SU-DHL-6 (cell line): ENCODE data around the gene ING1.

Experiments used
- H2AFZ ChIP-seq: fragments of 200-600 bp; sonication (generic); 2 replicates; pipeline ENCODE4 v1.6.1; 2014; ENCODE audit warnings: low read depth, mild to moderate bottlenecking, moderate library complexity, mixed read lengths, antibody characterized with exemption, low read length; ENCODE audit not compliant: severe bottlenecking
- H3F3A ChIP-seq: fragments of 200-600 bp; shearing (Covaris generic); 2 replicates; pipeline ENCODE4 v1.6.0; 2016; ENCODE audit warnings: antibody characterized with exemption, mild to moderate bottlenecking; ENCODE audit not compliant: insufficient read depth
- H3K27ac ChIP-seq: fragments of 200-600 bp; sonication (generic); 2 replicates; pipeline ENCODE4 v1.5.1; 2016; ENCODE audit warnings: low read depth, mild to moderate bottlenecking, low read length, moderate library complexity, mixed read lengths
- H3K27me3 ChIP-seq: fragments of 200-600 bp; sonication (generic), shearing (Covaris generic); 2 replicates; pipeline ENCODE4 v1.6.0; 2014; ENCODE audit warnings: mild to moderate bottlenecking, low read length
- H3K36me3 ChIP-seq: fragments of 200-600 bp; sonication (generic); 2 replicates; pipeline ENCODE4 v1.6.1; 2014; ENCODE audit warnings: mild to moderate bottlenecking, low read length, mixed read lengths
- H3K4me2 ChIP-seq: fragments of 300-600, 200-600 bp; shearing (Covaris generic), sonication (generic); 2 replicates; pipeline ENCODE4 v1.6.0; 2014; ENCODE audit warnings: low read length, low read depth, mild to moderate bottlenecking; ENCODE audit not compliant: poor library complexity, severe bottlenecking
- H3K4me3 ChIP-seq: fragments of 200-600 bp; sonication (generic); 2 replicates; pipeline ENCODE4 v1.5.1; 2014; ENCODE audit warnings: antibody characterized with exemption, low read length, mild to moderate bottlenecking, mixed read lengths; ENCODE audit not compliant: insufficient read depth, poor library complexity, severe bottlenecking
- H3K79me2 ChIP-seq: fragments of 200-600 bp; sonication (generic); 2 replicates; pipeline ENCODE4 v1.6.1; 2014; ENCODE audit warnings: mild to moderate bottlenecking, low read length, moderate library complexity; ENCODE audit not compliant: insufficient read depth
- H3K9ac ChIP-seq: fragments of 200-600 bp; sonication (generic); 2 replicates; pipeline ENCODE4 v1.7.0; 2014; ENCODE audit warnings: mild to moderate bottlenecking, low read length
- H3K9me2 ChIP-seq: fragments of 200-600 bp; sonication (generic); replicated peaks from 2 replicates; pipeline ENCODE4 v1.6.1; 2014; ENCODE audit warnings: low read length; ENCODE audit not compliant: insufficient read depth
- H3K9me3 ChIP-seq: fragments of 200-600 bp; sonication (generic); 2 replicates; pipeline ENCODE4 v1.6.1; 2014; ENCODE audit warnings: low read length, mixed read lengths; ENCODE audit not compliant: insufficient read depth
- H4K20me1 ChIP-seq: fragments of 200-600 bp; sonication (generic); 2 replicates; pipeline ENCODE4 v1.6.1; 2014; ENCODE audit warnings: low read depth, mild to moderate bottlenecking, antibody characterized with exemption, low read length, moderate library complexity, mixed read lengths
- EZH2phosphoT487 ChIP-seq: fragments of 200-600 bp; sonication (generic), shearing (Covaris generic); conservative IDR thresholded peaks from 2 replicates; pipeline ENCODE4 v1.6.1; 2018; ENCODE audit warnings: mild to moderate bottlenecking, antibody characterized with exemption, low read length, moderate library complexity, mixed read lengths
- TF ChIP-seq, protein P1 (sequence below): fragments of 200-600 bp; sonication (generic); IDR thresholded peaks from one replicate; pipeline ENCODE4 v1.5.1; 2017; ENCODE audit warnings: antibody characterized with exemption, mild to moderate bottlenecking, low read length, moderate library complexity; ENCODE audit not compliant: insufficient read depth, poor library complexity, severe bottlenecking

ING1 gene

DNA sequence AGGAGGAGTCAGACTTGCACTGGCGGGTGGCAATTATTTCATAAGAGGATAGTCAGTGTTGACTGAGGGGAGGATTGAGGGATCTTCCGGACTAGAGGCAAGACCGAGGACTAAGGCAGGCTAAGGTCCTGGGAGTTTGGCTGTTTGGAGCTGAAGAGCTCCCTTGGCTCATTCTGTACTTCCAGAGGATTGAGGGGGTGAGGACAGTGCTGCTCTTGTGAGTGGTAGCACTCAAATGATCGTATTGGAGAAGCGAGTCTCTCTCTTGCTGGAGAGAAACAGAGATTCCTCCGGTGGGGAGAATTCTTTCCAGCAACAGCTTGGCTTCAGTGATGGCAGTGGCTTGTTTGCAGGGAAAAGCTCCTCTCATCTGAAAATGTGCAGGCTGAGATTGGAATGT lies 47.1 kb downstream of the ING1 start:
- Histone ChIP-seq H3K4me3 (no peak overlapping the region), H3F3A (no peaks in the 10 kb centered on the region), H3K36me3 (no peaks in the 10 kb centered on the region), H3K4me2 (no peak overlapping the region), H3K9me3 (no peaks in the 10 kb centered on the region), H3K9me2 (no peaks in the 10 kb centered on the region), H4K20me1 (no peaks in the 10 kb centered on the region), H3K27me3 (no peaks in the 10 kb centered on the region), H3K27ac (no peak overlapping the region), H2AFZ (no peak overlapping the region), H3K9ac (no peak overlapping the region), H3K79me2 (no peaks in the 10 kb centered on the region)
- no peak for TF ChIP-seq EZH2phosphoT487
- TF ChIP-seq, protein P1, sequence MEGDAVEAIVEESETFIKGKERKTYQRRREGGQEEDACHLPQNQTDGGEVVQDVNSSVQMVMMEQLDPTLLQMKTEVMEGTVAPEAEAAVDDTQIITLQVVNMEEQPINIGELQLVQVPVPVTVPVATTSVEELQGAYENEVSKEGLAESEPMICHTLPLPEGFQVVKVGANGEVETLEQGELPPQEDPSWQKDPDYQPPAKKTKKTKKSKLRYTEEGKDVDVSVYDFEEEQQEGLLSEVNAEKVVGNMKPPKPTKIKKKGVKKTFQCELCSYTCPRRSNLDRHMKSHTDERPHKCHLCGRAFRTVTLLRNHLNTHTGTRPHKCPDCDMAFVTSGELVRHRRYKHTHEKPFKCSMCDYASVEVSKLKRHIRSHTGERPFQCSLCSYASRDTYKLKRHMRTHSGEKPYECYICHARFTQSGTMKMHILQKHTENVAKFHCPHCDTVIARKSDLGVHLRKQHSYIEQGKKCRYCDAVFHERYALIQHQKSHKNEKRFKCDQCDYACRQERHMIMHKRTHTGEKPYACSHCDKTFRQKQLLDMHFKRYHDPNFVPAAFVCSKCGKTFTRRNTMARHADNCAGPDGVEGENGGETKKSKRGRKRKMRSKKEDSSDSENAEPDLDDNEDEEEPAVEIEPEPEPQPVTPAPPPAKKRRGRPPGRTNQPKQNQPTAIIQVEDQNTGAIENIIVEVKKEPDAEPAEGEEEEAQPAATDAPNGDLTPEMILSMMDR = no peak

DNA sequence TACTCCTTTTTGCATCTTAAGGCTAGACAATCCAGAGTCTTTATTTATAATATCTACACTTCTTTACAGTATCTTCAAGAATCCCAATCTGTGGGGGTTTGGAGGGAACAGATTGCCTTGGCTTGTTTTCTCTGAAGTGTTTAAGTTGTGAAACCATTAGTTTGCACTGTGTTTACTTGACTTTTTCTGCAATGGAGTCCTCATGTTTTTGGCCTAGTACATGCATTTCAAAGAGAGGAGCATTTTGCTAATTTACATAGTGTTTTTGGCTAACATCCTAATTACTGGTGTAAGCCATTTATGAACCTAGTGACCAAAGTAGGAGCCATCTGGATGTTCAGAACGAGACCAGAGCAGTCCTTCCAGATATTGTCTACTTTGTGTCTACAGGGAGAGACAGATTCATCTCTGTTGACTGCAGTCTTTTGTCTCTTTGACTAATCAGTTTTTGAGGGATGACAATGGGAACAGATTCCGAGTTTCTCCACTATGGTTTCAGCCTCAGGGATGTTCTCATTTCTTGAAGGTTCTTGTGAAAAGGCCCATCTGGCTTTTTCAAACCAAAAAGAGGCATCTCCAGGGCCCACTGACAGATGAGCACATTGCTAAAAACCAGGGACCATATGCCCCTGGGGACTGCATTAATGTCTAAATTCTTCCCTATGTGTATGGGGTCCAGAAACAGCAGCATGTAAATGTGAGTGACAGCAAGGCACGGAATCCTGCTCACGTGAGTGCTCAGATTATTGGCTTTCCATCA lies 53.4 kb downstream of the ING1 start:
- no peaks in the 10 kb centered on the region for H3K9me3 ChIP-seq
- no peaks in the 10 kb centered on the region for H3K36me3 ChIP-seq
- H4K20me1 ChIP-seq = no peaks in the 10 kb centered on the region
- no peak overlapping the region for H3K4me3 ChIP-seq
- H3K79me2 ChIP-seq = no peaks in the 10 kb centered on the region
- no peak overlapping the region for H2AFZ ChIP-seq
- no peak overlapping the region for H3K9ac ChIP-seq
- no peaks in the 10 kb centered on the region for H3F3A ChIP-seq
- TF ChIP-seq, protein P1 = no peak
- TF ChIP-seq EZH2phosphoT487 = no peak
- H3K4me2 ChIP-seq = no peak overlapping the region
- no peak overlapping the region for H3K27ac ChIP-seq
- no peaks in the 10 kb centered on the region for H3K27me3 ChIP-seq
- no peaks in the 10 kb centered on the region for H3K9me2 ChIP-seq

DNA sequence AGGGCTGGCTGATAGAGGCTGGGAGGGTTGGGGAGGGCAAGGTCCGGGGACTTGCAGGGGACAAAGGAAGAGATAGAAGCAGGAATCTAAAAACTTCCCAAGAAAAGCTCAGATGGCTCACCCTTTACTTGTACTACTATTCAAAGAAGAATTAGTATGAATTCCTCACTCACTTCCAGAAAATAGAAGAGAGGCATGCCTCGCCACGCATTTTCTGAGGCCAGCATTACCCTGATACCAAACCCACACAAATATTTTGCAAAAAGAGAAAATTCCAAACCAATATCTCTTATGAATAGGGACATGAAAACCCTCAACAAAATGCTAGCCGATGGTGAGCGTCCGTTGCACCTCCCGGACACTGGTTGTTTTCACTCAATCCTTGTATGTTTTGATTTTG lies 54.0 kb downstream of the ING1 start:
- Histone ChIP-seq H4K20me1 (no peaks in the 10 kb centered on the region), H3K27me3 (no peaks in the 10 kb centered on the region), H2AFZ (no peak overlapping the region), H3K9me2 (no peaks in the 10 kb centered on the region), H3K4me2 (no peak overlapping the region), H3K4me3 (no peak overlapping the region), H3K27ac (no peak overlapping the region), H3K79me2 (no peaks in the 10 kb centered on the region), H3F3A (no peaks in the 10 kb centered on the region), H3K36me3 (no peaks in the 10 kb centered on the region), H3K9me3 (no peaks in the 10 kb centered on the region), H3K9ac (no peak overlapping the region)
- TF ChIP-seq, protein P1 = no peak
- TF ChIP-seq EZH2phosphoT487 = no peak
